Glutamatergic neuron (in vitro differentiated cells): ENCODE measurements around the gene FOXL3. TPM values are rescaled to one million over a fixed set of nuclear protein-coding genes. Genes with fewer than 3 reads are reported as not detected.

Experiments used
- DNase-seq: peaks from one replicate; pipeline ENCODE4 v3.0.0; 2022
- H3K27ac Mint-ChIP-seq: one replicate; pipeline ENCODE4 v1.8.0; 2020; ENCODE audit warnings: mild to moderate bottlenecking, mixed read lengths, inconsistent platforms; ENCODE audit not compliant: unreplicated experiment
- H3K27me3 Mint-ChIP-seq: one replicate; pipeline ENCODE4 v1.8.0; 2020; ENCODE audit warnings: mild to moderate bottlenecking, moderate library complexity, mixed read lengths, inconsistent platforms; ENCODE audit not compliant: unreplicated experiment
- H3K36me3 Mint-ChIP-seq: one replicate; pipeline ENCODE4 v1.8.0; 2020; ENCODE audit warnings: mild to moderate bottlenecking, mixed read lengths, inconsistent platforms; ENCODE audit not compliant: unreplicated experiment
- H3K4me1 Mint-ChIP-seq: one replicate; pipeline ENCODE4 v1.8.0; 2020; ENCODE audit warnings: mild to moderate bottlenecking, low read depth, mixed read lengths, inconsistent platforms; ENCODE audit not compliant: unreplicated experiment
- H3K4me3 Mint-ChIP-seq: one replicate; pipeline ENCODE4 v1.8.0; 2020; ENCODE audit warnings: mild to moderate bottlenecking, mixed read lengths, inconsistent platforms; ENCODE audit not compliant: unreplicated experiment
- H3K9me3 Mint-ChIP-seq: one replicate; pipeline ENCODE4 v1.8.0; 2020; ENCODE audit warnings: mild to moderate bottlenecking, moderate library complexity, mixed read lengths, inconsistent platforms; ENCODE audit not compliant: unreplicated experiment
- CTCF ChIP-seq: fragments of 200-600 bp; sonication (generic); IDR thresholded peaks from one replicate; pipeline ENCODE4 v1.5.0; 2021; ENCODE audit not compliant: partially characterized antibody, unreplicated experiment
- total RNA-seq: library from RNA; stranded (reverse); fragmentation: NEBNext Ultra II Directional; extraction: Animal tissue kit (Norgen Biotek cat#: 25700); gene quantifications from one replicate; pipeline ENCODE4 v1.2.1, GENCODE V29; 2021; ENCODE audit not compliant: unreplicated experiment

Gene FOXL3
- total RNA-seq, 1 donor from 2014 or later, result not detected

GRCh38 chr7:336810-337566 is 47.0 kb downstream of the FOXL3 start:
- Mint-ChIP-seq H3K36me3 (no peaks in the 10 kb centered on the region), H3K4me1 (peaks cover 2% of the 10 kb centered on the region), H3K4me3 (no peak overlapping the region), H3K27ac (no peak overlapping the region), H3K27me3 (peaks cover 18% of the 10 kb centered on the region), H3K9me3 (peaks cover 12% of the 10 kb centered on the region)
- peak; percentile 34 for DNase-seq
- TF ChIP-seq CTCF, result no peak

GRCh38 chr7:337567-337951 is 47.6 kb downstream of the FOXL3 start:
- peaks cover 2% of the 10 kb centered on the region for H3K4me1 Mint-ChIP-seq
- H3K4me3 Mint-ChIP-seq, result no peak overlapping the region
- peak; percentile 6 for DNase-seq
- H3K27ac Mint-ChIP-seq, result no peak overlapping the region
- peaks cover 22% of the 10 kb centered on the region for H3K27me3 Mint-ChIP-seq
- H3K9me3 Mint-ChIP-seq, result peaks cover 9% of the 10 kb centered on the region
- TF ChIP-seq CTCF, result no peak
- H3K36me3 Mint-ChIP-seq, result no peaks in the 10 kb centered on the region

GRCh38 chr7:338295-339061 is 48.5 kb downstream of the FOXL3 start:
- peaks cover 2% of the 10 kb centered on the region for H3K4me1 Mint-ChIP-seq
- H3K27ac Mint-ChIP-seq, result peak overlapping the region; percentile 50
- no peak overlapping the region for H3K4me3 Mint-ChIP-seq
- no peak for TF ChIP-seq CTCF
- H3K9me3 Mint-ChIP-seq, result peaks cover 9% of the 10 kb centered on the region
- peak; percentile 3 for DNase-seq
- peaks cover 22% of the 10 kb centered on the region for H3K27me3 Mint-ChIP-seq
- no peaks in the 10 kb centered on the region for H3K36me3 Mint-ChIP-seq

- peaks cover 2% of the 10 kb centered on the region for H3K4me1 Mint-ChIP-seq
- no peak overlapping the region for H3K4me3 Mint-ChIP-seq
- DNase-seq, result no peak
- no peak for TF ChIP-seq CTCF
- no peak overlapping the region for H3K27ac Mint-ChIP-seq
- peaks cover 9% of the 10 kb centered on the region for H3K9me3 Mint-ChIP-seq
- H3K27me3 Mint-ChIP-seq, result peaks cover 20% of the 10 kb centered on the region
- no peaks in the 10 kb centered on the region for H3K36me3 Mint-ChIP-seq
Observed at GRCh38 chr7:339062-339342, 49.0 kb downstream of the FOXL3 start.

- Mint-ChIP-seq H3K4me1 (peaks cover 2% of the 10 kb centered on the region), H3K27ac (no peak overlapping the region), H3K9me3 (peaks cover 7% of the 10 kb centered on the region), H3K4me3 (no peak overlapping the region), H3K36me3 (no peaks in the 10 kb centered on the region), H3K27me3 (peaks cover 16% of the 10 kb centered on the region)
- TF ChIP-seq CTCF, result no peak
- DNase-seq, result no peak
Observed at GRCh38 chr7:339696-340095, 49.7 kb downstream of the FOXL3 start.
